MCF 10A (cell line): Measurements from ENCODE around the gene PNLDC1. TPM values are rescaled to one million over a fixed set of nuclear protein-coding genes. Genes with fewer than 3 reads are reported as not detected.

ENCODE experiments used
- BruUV-seq: library from RNA; stranded (reverse); fragments of 400-500 nt; replicated peaks from 2 replicates; lab custom pipeline; 2021; lab: Mats Ljungman, UMichigan
- CTCF ChIA-PET: fragments of 300-600 bp; sonication (Branson Sonifier 250); formaldehyde crosslinking; extraction: SDS; loops from one replicate; lab custom pipeline; 2021; ENCODE audit warnings: antibody characterized with exemption, inconsistent platforms; lab: Yijun Ruan, JAX
- POLR2A ChIA-PET: fragments of 300-600, 350-650 bp; sonication (Branson Sonifier 250); formaldehyde crosslinking; extraction: SDS; loops from one replicate; lab custom pipeline; 2020; ENCODE audit warnings: antibody characterized with exemption, inconsistent platforms; lab: Yijun Ruan, JAX
- DNase-seq: peaks from one replicate; pipeline ENCODE4 v3.0.0-alpha.2; 2018; ENCODE audit not compliant: unreplicated experiment
- H3K27ac Mint-ChIP-seq: one replicate; pipeline ENCODE4 v1.8.0; 2022; ENCODE audit warnings: mild to moderate bottlenecking, low read depth, mixed read lengths; ENCODE audit not compliant: unreplicated experiment
- H3K27me3 Mint-ChIP-seq: one replicate; pipeline ENCODE4 v1.8.0; 2022; ENCODE audit warnings: mixed read lengths; ENCODE audit not compliant: insufficient read depth, unreplicated experiment
- H3K36me3 Mint-ChIP-seq: one replicate; pipeline ENCODE4 v1.8.0; 2022; ENCODE audit warnings: mild to moderate bottlenecking, moderate library complexity, mixed read lengths; ENCODE audit not compliant: insufficient read depth, unreplicated experiment
- H3K4me1 Mint-ChIP-seq: one replicate; pipeline ENCODE4 v1.8.0; 2022; ENCODE audit warnings: mixed read lengths; ENCODE audit not compliant: insufficient read depth, unreplicated experiment
- H3K4me3 Mint-ChIP-seq: one replicate; pipeline ENCODE4 v1.8.0; 2022; ENCODE audit warnings: mild to moderate bottlenecking, moderate library complexity, mixed read lengths; ENCODE audit not compliant: unreplicated experiment
- H3K9me3 Mint-ChIP-seq: one replicate; pipeline ENCODE4 v1.8.0; 2022; ENCODE audit warnings: mixed read lengths; ENCODE audit not compliant: unreplicated experiment
- CTCF ChIP-seq: fragments of 200-600 bp; IDR thresholded peaks from one replicate; pipeline ENCODE4 v1.8.0; 2022; ENCODE audit warnings: antibody characterized with exemption, mild to moderate bottlenecking; ENCODE audit not compliant: unreplicated experiment
- intact Hi-C: fragments of 100-400 bp; cut with micrococcal nuclease; formaldehyde crosslinking; loops from 2 replicates; pipeline ENCODE4 v1.14.1; 2022
- total RNA-seq: library from RNA; stranded (reverse); gene quantifications from 2 replicates; pipeline ENCODE4 v1.2.3, GENCODE V29; 2022

PNLDC1 gene
- total RNA-seq, 1 experiment from 2014 or later, result not detected

GRCh38 chr6:159828074-159828473 is 28.0 kb downstream of the PNLDC1 start:
- H3K4me1 Mint-ChIP-seq, result no peaks in the 10 kb centered on the region
- ChIA-PET POLR2A (no interaction called here), CTCF (no interaction called here)
- BruUV-seq, result no TSS peak
- no peaks in the 10 kb centered on the region for H3K9me3 Mint-ChIP-seq
- no peak for DNase-seq
- H3K36me3 Mint-ChIP-seq, result no peaks in the 10 kb centered on the region
- H3K27me3 Mint-ChIP-seq, result peaks cover 18% of the 10 kb centered on the region
- H3K27ac Mint-ChIP-seq, result no peak overlapping the region
- TF ChIP-seq CTCF, result no peak
- no peak overlapping the region for H3K4me3 Mint-ChIP-seq
- intact Hi-C loops, result no loop called here

- Mint-ChIP-seq H3K9me3 (no peaks in the 10 kb centered on the region), H3K27me3 (peaks cover 18% of the 10 kb centered on the region), H3K4me3 (no peak overlapping the region), H3K4me1 (no peaks in the 10 kb centered on the region), H3K36me3 (no peaks in the 10 kb centered on the region), H3K27ac (no peak overlapping the region)
- ChIA-PET POLR2A (interaction anchor here (0.6 to 0.9 kb wide), 3 partner anchors 18 to 34 kb away, joined by 3 read pairs; no protein-coding TSS in a partner anchor), CTCF (interaction anchor here (2.8 kb wide), 1 partner anchor 23 kb away, joined by 9 read pairs; no protein-coding TSS in a partner anchor)
- no peak for DNase-seq
- no peak for TF ChIP-seq CTCF
- no TSS peak for BruUV-seq
- intact Hi-C loops, result no loop called here
These were observed 29.4 kb downstream of the PNLDC1 start for GRCh38 chr6:159829526-159829925.

- Mint-ChIP-seq H3K9me3 (no peaks in the 10 kb centered on the region), H3K4me3 (no peak overlapping the region), H3K36me3 (no peaks in the 10 kb centered on the region), H3K4me1 (no peaks in the 10 kb centered on the region), H3K27me3 (peaks cover 18% of the 10 kb centered on the region), H3K27ac (no peak overlapping the region)
- BruUV-seq, result no TSS peak
- no peak for DNase-seq
- intact Hi-C loops, result no loop called here
- ChIA-PET CTCF (interaction anchor here (2.8 kb wide), 1 partner anchor 22 kb away, joined by 9 read pairs; no protein-coding TSS in a partner anchor), POLR2A (interaction anchor here (0.6 kb wide), 1 partner anchor 690 kb away, joined by 4 read pairs; no protein-coding TSS in a partner anchor)
- TF ChIP-seq CTCF, result no peak
These were observed 30.7 kb downstream of the PNLDC1 start for GRCh38 chr6:159830501-159831372.

GRCh38 chr6:159831373-159831679 is 31.2 kb downstream of the PNLDC1 start:
- ChIA-PET POLR2A (interaction anchor here (0.6 kb wide), 1 partner anchor 690 kb away, joined by 4 read pairs; no protein-coding TSS in a partner anchor), CTCF (no interaction called here)
- Mint-ChIP-seq H3K4me3 (no peak overlapping the region), H3K27me3 (peaks cover 18% of the 10 kb centered on the region), H3K36me3 (no peaks in the 10 kb centered on the region), H3K9me3 (no peaks in the 10 kb centered on the region), H3K27ac (no peak overlapping the region), H3K4me1 (no peaks in the 10 kb centered on the region)
- no peak for DNase-seq
- no peak for TF ChIP-seq CTCF
- no TSS peak for BruUV-seq
- intact Hi-C loops, result no loop called here
